Ectodermal cell (in vitro differentiated cells): ENCODE results near the gene UBE2L5. TPM values are rescaled to one million over a fixed set of nuclear protein-coding genes. Genes with fewer than 3 reads are reported as not detected.
A peak's percentile ranks its signal among the peaks of the same experiment; 100 is the strongest.

Source experiments
- H3K27ac ChIP-seq: 2 replicates; pipeline ENCODE4 v1.7.0; 2013; ENCODE audit warnings: mild to moderate bottlenecking, low read depth, low read length; ENCODE audit not compliant: insufficient read depth, poor library complexity, severe bottlenecking
- H3K27me3 ChIP-seq: 2 replicates; pipeline ENCODE4 v1.7.0; 2013; ENCODE audit warnings: mild to moderate bottlenecking, low read length; ENCODE audit not compliant: insufficient read depth, control insufficient read depth, poor library complexity, severe bottlenecking
- H3K36me3 ChIP-seq: one replicate; pipeline ENCODE4 v1.7.0; 2013; ENCODE audit warnings: low read length; ENCODE audit not compliant: control insufficient read depth, insufficient read depth
- H3K4me1 ChIP-seq: one replicate; pipeline ENCODE4 v1.7.0; 2013; ENCODE audit warnings: low read length; ENCODE audit not compliant: control insufficient read depth, insufficient read depth
- H3K4me3 ChIP-seq: 2 replicates; pipeline ENCODE4 v1.7.0; 2013; ENCODE audit warnings: low read depth, low read length, control low read depth; ENCODE audit not compliant: insufficient read depth
- H3K9me3 ChIP-seq: 2 replicates; pipeline ENCODE4 v1.7.0; 2013; ENCODE audit warnings: mild to moderate bottlenecking, low read length, moderate library complexity; ENCODE audit not compliant: control insufficient read depth
- WGBS, 2 experiments: methylation state at CpG; one replicate each; pipeline ENCODE4 v1.1.7; 2013; ENCODE audit warnings: missing lambda C conversion rate in 2 of 2; 5-methylcytosine and 5-hydroxymethylcytosine counted together
- polyA plus RNA-seq, 4 experiments: library from polyadenylated mRNA; stranded (reverse); fragments of 50-300 nt; gene quantifications; one replicate each; pipeline ENCODE4 v1.2.3, GENCODE V29; 2013

The UBE2L5 gene
- polyA plus RNA-seq (2013, experiment 1 of 4): not detected
- polyA plus RNA-seq (2013, experiment 2 of 4): not detected
- not detected for polyA plus RNA-seq (2013, experiment 3 of 4)
- polyA plus RNA-seq (2013, experiment 4 of 4): not detected

GRCh38 chr13:30422054-30422839 is at the start of gene UBE2L5:
UBE2L5 (plus strand) TSS chr13:30422493; CDS start chr13:30427991, 5,498 bp downstream.
- Histone ChIP-seq H3K4me1 (peaks cover 8% of the 10 kb centered on the region), H3K4me3 (peak within 1 kb of the TSS; percentile 58), H3K36me3 (no peaks in the 10 kb centered on the region), H3K27ac (peak within 1 kb of the TSS; percentile 86), H3K27me3 (peaks cover 19% of the 10 kb centered on the region), H3K9me3 (no peaks in the 10 kb centered on the region)
- 1% methylated on average over 49 to 57 of the region's 57 CpGs for WGBS, 2 experiments

GRCh38 chr13:30373727-30374126 is 48.6 kb upstream of the UBE2L5 start:
- H3K27ac ChIP-seq: no peak overlapping the region
- H3K27me3 ChIP-seq: no peaks in the 10 kb centered on the region
- H3K4me1 ChIP-seq: no peaks in the 10 kb centered on the region
- no peak overlapping the region for H3K4me3 ChIP-seq
- H3K9me3 ChIP-seq: no peaks in the 10 kb centered on the region
- no peaks in the 10 kb centered on the region for H3K36me3 ChIP-seq
- 93 to 96% methylated on average over 8 of the region's 9 CpGs for WGBS, 2 experiments

- 94 to 95% methylated on average over 11 to 14 of the region's 14 CpGs for WGBS, 2 experiments
- Histone ChIP-seq H3K36me3 (no peaks in the 10 kb centered on the region), H3K4me1 (no peaks in the 10 kb centered on the region), H3K9me3 (no peaks in the 10 kb centered on the region), H3K4me3 (no peak overlapping the region), H3K27ac (no peak overlapping the region), H3K27me3 (no peaks in the 10 kb centered on the region)
Observed at GRCh38 chr13:30375265-30375835, 46.9 kb upstream of the UBE2L5 start.

GRCh38 chr13:30376426-30377311 is 45.6 kb upstream of the UBE2L5 start:
- 80 to 90% methylated on average over 5 of the region's 5 CpGs for WGBS, 2 experiments
- no peak overlapping the region for H3K4me3 ChIP-seq

GRCh38 chr13:30377312-30377685 is 45.0 kb upstream of the UBE2L5 start:
- no peaks in the 10 kb centered on the region for H3K9me3 ChIP-seq
- no peak overlapping the region for H3K27ac ChIP-seq
- H3K36me3 ChIP-seq: no peaks in the 10 kb centered on the region
- WGBS, 2 experiments: 64 to 78% methylated on average over 1 of the region's 2 CpGs
- H3K27me3 ChIP-seq: no peaks in the 10 kb centered on the region
- H3K4me1 ChIP-seq: no peaks in the 10 kb centered on the region
- H3K4me3 ChIP-seq: no peak overlapping the region

More at GRCh38 chr13:30376426-30377311, 45.6 kb upstream of the UBE2L5 start:
- H3K27me3 ChIP-seq: no peaks in the 10 kb centered on the region
- no peak overlapping the region for H3K27ac ChIP-seq
- H3K36me3 ChIP-seq: no peaks in the 10 kb centered on the region
- H3K9me3 ChIP-seq: no peaks in the 10 kb centered on the region
- no peaks in the 10 kb centered on the region for H3K4me1 ChIP-seq

GRCh38 chr13:30378191-30378590 is 44.1 kb upstream of the UBE2L5 start:
- Histone ChIP-seq H3K36me3 (no peaks in the 10 kb centered on the region), H3K27ac (no peak overlapping the region), H3K9me3 (no peaks in the 10 kb centered on the region), H3K27me3 (no peaks in the 10 kb centered on the region), H3K4me1 (no peaks in the 10 kb centered on the region), H3K4me3 (no peak overlapping the region)
- whole genome bisulfite sequencing, 2 experiments: 93 to 95% methylated on average over 2 of the region's 2 CpGs

GRCh38 chr13:30381049-30381448 is 41.2 kb upstream of the UBE2L5 start:
- Histone ChIP-seq H3K9me3 (no peaks in the 10 kb centered on the region), H3K27me3 (no peaks in the 10 kb centered on the region), H3K27ac (no peak overlapping the region), H3K4me3 (no peak overlapping the region), H3K4me1 (no peaks in the 10 kb centered on the region), H3K36me3 (no peaks in the 10 kb centered on the region)
- 86 to 97% methylated on average over 2 of the region's 2 CpGs for WGBS, 2 experiments

GRCh38 chr13:30382836-30383525 is 39.3 kb upstream of the UBE2L5 start:
- no peak overlapping the region for H3K4me3 ChIP-seq
- H3K4me1 ChIP-seq: no peaks in the 10 kb centered on the region
- WGBS, 2 experiments: 83 to 92% methylated on average over 6 of the region's 6 CpGs
- H3K27ac ChIP-seq: no peak overlapping the region
- no peaks in the 10 kb centered on the region for H3K9me3 ChIP-seq
- no peaks in the 10 kb centered on the region for H3K36me3 ChIP-seq
- no peaks in the 10 kb centered on the region for H3K27me3 ChIP-seq

GRCh38 chr13:30388406-30389283 is 33.6 kb upstream of the UBE2L5 start:
- 87 to 88% methylated on average over 13 to 14 of the region's 15 CpGs for WGBS, 2 experiments
- H3K4me1 ChIP-seq: no peaks in the 10 kb centered on the region
- no peak overlapping the region for H3K27ac ChIP-seq
- H3K27me3 ChIP-seq: no peaks in the 10 kb centered on the region
- H3K36me3 ChIP-seq: no peaks in the 10 kb centered on the region
- H3K4me3 ChIP-seq: no peak overlapping the region
- no peaks in the 10 kb centered on the region for H3K9me3 ChIP-seq
